Measurements from ENCODE around the gene GPATCH4.
"Not testable (repeated sequence)": the region's sequence is repeated elsewhere in the genome, so short reads cannot be mapped to it uniquely, and the experiment has no call there.

The GPATCH4 gene

GRCh38 chr1:156595016-156595415 lies 6.3 kb downstream of the GPATCH4 start:
- DNase-seq (ENCODE audit: low spot score): no peak

GRCh38 chr1:156594190-156594589 lies 7.1 kb downstream of the GPATCH4 start:
- DNase-seq (ENCODE audit: low spot score): no peak

GRCh38 chr1:156593661-156593989 lies 7.7 kb downstream of the GPATCH4 start:
- no peak for DNase-seq (ENCODE audit: low spot score)

GRCh38 chr1:156592910-156593660 lies 8.2 kb downstream of the GPATCH4 start:
- DNase-seq (ENCODE audit: low spot score): no peak

- no peak for DNase-seq (ENCODE audit: low spot score)
These were observed 8.9 kb downstream of the GPATCH4 start for GRCh38 chr1:156592158-156592909.

- peak; percentile 65 for DNase-seq (ENCODE audit: low spot score)
These were observed 9.7 kb downstream of the GPATCH4 start, which contains the start of gene NAXE for GRCh38 chr1:156591432-156592157. NAXE (plus strand) TSS chr1:156591776; CDS start chr1:156591805, 29 bp downstream.

- DNase-seq (ENCODE audit: low spot score): no peak
These were observed 10.2 kb downstream of the GPATCH4 start for GRCh38 chr1:156591181-156591431.

GRCh38 chr1:156590326-156591180 lies 10.7 kb downstream of the GPATCH4 start:
- DNase-seq (ENCODE audit: low spot score): no peak

- DNase-seq (ENCODE audit: low spot score): no peak
These were observed 11.7 kb downstream of the GPATCH4 start for GRCh38 chr1:156589546-156589945.

- DNase-seq (ENCODE audit: low spot score): not testable (repeated sequence)
These were observed 13.4 kb downstream of the GPATCH4 start for GRCh38 chr1:156587927-156588326.

GRCh38 chr1:156586892-156587477 lies 14.3 kb downstream of the GPATCH4 start:
- no peak for DNase-seq (ENCODE audit: low spot score)

GRCh38 chr1:156586323-156586722 lies 15.0 kb downstream of the GPATCH4 start:
- no peak for DNase-seq (ENCODE audit: low spot score)

GRCh38 chr1:156584813-156585212 lies 16.5 kb downstream of the GPATCH4 start:
- DNase-seq (ENCODE audit: low spot score): no peak

GRCh38 chr1:156583821-156584622 lies 17.3 kb downstream of the GPATCH4 start:
- DNase-seq (ENCODE audit: low spot score): peak; percentile 81

- no peak for DNase-seq (ENCODE audit: low spot score)
These were observed 18.8 kb downstream of the GPATCH4 start for GRCh38 chr1:156582388-156583017.

- DNase-seq (ENCODE audit: low spot score): no peak
These were observed 19.5 kb downstream of the GPATCH4 start for GRCh38 chr1:156581661-156582387.

- DNase-seq (ENCODE audit: low spot score): no peak
These were observed 21.8 kb downstream of the GPATCH4 start, which contains the start of gene TTC24 for GRCh38 chr1:156579472-156579871. TTC24 (plus strand) TSS chr1:156579723; CDS start chr1:156581365, 1,642 bp downstream.

GRCh38 chr1:156578055-156578454 lies 23.2 kb downstream of the GPATCH4 start:
- DNase-seq (ENCODE audit: low spot score): no peak

GRCh38 chr1:156577550-156577949 lies 23.7 kb downstream of the GPATCH4 start:
- no peak for DNase-seq (ENCODE audit: low spot score)
